ENCODE data around the gene GNRHR.

DNA sequence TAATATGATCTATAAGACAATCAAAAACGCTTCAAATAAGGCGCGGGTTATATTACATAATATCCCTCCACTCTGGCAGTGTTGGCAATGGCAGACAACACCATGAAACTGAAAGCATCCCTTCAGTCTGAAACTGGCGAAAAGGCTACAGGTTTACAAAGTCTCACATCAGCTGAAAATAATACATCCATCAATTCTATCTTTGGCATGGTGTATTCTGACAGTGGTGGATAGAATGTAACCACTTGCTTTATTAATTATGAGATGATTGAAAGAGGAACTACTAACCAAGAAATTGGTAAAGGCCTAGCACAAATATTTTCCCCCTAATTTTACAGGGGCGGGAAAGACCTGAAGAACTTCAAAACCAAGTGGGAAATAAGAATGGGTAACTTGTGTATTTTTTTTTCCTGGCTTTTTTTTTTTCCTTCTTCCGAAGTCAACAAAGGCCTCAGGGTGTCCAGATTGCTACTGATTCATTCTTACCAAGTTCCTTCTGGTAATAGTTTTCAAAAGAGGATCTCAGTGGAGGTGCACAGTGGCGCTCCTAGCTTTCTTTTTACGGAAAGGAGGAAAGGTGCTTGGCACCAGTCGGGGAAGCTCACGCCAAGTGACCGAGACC lies 54.0 kb downstream of the GNRHR start:
- TF ChIP-seq, protein P1, sequence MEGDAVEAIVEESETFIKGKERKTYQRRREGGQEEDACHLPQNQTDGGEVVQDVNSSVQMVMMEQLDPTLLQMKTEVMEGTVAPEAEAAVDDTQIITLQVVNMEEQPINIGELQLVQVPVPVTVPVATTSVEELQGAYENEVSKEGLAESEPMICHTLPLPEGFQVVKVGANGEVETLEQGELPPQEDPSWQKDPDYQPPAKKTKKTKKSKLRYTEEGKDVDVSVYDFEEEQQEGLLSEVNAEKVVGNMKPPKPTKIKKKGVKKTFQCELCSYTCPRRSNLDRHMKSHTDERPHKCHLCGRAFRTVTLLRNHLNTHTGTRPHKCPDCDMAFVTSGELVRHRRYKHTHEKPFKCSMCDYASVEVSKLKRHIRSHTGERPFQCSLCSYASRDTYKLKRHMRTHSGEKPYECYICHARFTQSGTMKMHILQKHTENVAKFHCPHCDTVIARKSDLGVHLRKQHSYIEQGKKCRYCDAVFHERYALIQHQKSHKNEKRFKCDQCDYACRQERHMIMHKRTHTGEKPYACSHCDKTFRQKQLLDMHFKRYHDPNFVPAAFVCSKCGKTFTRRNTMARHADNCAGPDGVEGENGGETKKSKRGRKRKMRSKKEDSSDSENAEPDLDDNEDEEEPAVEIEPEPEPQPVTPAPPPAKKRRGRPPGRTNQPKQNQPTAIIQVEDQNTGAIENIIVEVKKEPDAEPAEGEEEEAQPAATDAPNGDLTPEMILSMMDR (IDR thresholded peaks at IDR 0.05) = no peak
- TF ChIP-seq POLR2AphosphoS5 (IDR thresholded peaks at IDR 0.05) = no peak
